SK-N-MC (cell line): Measurements from ENCODE around the gene TRMU.

Experiments
- EZH2 ChIP-seq: fragments of 200-600 bp; sonication (generic); IDR thresholded peaks from one replicate; pipeline ENCODE4 v1.6.1; 2017; ENCODE audit warnings: antibody characterized with exemption
- POLR2AphosphoS5 ChIP-seq: IDR thresholded peaks from 2 replicates; pipeline ENCODE4 v1.6.1; 2012; ENCODE audit warnings: mild to moderate bottlenecking, low read depth, low read length, borderline replicate concordance

- TF ChIP-seq EZH2 (no peak), POLR2AphosphoS5 (no peak)
Measured at GRCh38 chr22:46386312-46386711, 50.8 kb downstream of the TRMU start.
